Measurements from ENCODE around the gene PTK7. TPM values are rescaled to one million over a fixed set of nuclear protein-coding genes. Genes with fewer than 3 reads are reported as not detected.

PTK7 gene
- total and polyA plus RNA-seq, 7 donors = 0.17 to 1.6 (median 0.67) TPM

DNA sequence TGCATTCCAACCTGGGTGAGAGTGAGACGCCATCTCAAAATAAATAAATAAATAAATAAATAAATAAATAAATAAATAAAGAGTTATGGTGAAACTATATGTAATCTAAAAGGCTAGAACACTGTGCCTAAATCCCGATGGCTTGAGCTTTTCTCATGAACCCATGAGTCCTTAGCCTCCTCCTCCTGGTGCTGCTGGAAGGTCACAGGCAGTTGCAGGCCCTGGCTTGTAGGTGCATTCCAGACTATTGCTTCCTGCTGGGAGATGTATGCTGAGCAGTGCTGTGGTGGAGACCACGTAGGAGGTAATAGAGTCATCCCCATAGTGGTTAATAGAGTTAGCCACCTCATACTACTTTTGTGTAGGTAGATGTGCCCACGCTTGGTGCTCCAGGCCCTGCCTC lies 12.5 kb downstream of the PTK7 start:
- DNase-seq (no peak), ATAC-seq (no peak)
- H3K9me3 ChIP-seq = no peaks in the 10 kb centered on the region
- no peaks in the 10 kb centered on the region for H3K36me3 ChIP-seq (ENCODE audit: insufficient read depth in 1 of 2, low read depth in 1 of 2)
- 91 to 95% (median 91%) methylated on average over 4 of the region's 4 CpGs for WGBS, 3 donors
- intact Hi-C loops (cut with DNase I) = no loop called here
- H3K27me3 ChIP-seq (ENCODE audit: insufficient read depth in 3 of 3, low read length in 2 of 3) = no peaks in the 10 kb centered on the region
- TF ChIP-seq, protein P1, sequence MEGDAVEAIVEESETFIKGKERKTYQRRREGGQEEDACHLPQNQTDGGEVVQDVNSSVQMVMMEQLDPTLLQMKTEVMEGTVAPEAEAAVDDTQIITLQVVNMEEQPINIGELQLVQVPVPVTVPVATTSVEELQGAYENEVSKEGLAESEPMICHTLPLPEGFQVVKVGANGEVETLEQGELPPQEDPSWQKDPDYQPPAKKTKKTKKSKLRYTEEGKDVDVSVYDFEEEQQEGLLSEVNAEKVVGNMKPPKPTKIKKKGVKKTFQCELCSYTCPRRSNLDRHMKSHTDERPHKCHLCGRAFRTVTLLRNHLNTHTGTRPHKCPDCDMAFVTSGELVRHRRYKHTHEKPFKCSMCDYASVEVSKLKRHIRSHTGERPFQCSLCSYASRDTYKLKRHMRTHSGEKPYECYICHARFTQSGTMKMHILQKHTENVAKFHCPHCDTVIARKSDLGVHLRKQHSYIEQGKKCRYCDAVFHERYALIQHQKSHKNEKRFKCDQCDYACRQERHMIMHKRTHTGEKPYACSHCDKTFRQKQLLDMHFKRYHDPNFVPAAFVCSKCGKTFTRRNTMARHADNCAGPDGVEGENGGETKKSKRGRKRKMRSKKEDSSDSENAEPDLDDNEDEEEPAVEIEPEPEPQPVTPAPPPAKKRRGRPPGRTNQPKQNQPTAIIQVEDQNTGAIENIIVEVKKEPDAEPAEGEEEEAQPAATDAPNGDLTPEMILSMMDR (IDR thresholded peaks at IDR 0.05) = no peak
- no peak overlapping the region for H3K27ac ChIP-seq
- peaks cover 4% of the 10 kb centered on the region for H3K4me1 ChIP-seq
- no peak overlapping the region for H3K4me3 ChIP-seq

DNA sequence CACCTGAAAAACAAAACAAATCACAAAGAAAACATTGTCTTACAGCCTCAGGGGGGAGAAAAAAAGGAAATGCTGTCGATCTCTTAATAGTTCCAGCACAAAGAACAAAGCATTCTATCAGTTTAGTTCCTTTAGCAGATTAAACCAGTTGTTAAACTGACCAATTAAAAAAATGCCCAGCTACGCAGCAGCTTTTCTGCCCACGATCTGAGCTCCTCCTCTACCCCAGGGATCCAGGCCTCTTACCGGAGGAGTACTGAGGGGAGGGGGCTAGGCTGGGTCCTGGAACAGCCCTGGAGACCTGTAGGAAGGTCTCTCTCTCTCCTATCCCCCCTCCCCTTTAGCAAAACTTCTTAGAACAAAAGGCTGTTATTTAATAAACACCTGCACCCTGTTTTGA lies 13.4 kb downstream of the PTK7 start:
- Histone ChIP-seq H3K4me3 (no peak overlapping the region), H3K27ac (no peak overlapping the region), H3K36me3 (ENCODE audit: insufficient read depth in 1 of 2, low read depth in 1 of 2) (no peaks in the 10 kb centered on the region), H3K9me3 (no peaks in the 10 kb centered on the region), H3K4me1 (peaks cover 4% of the 10 kb centered on the region), H3K27me3 (ENCODE audit: insufficient read depth in 3 of 3, low read length in 2 of 3) (no peaks in the 10 kb centered on the region)
- ATAC-seq = no peak
- 45 to 59% (median 47%) methylated on average over 4 of the region's 4 CpGs for WGBS, 3 donors
- TF ChIP-seq, protein P1 (IDR thresholded peaks at IDR 0.05) = no peak
- no peak for DNase-seq
- intact Hi-C loops (cut with DNase I) = no loop called here

DNA sequence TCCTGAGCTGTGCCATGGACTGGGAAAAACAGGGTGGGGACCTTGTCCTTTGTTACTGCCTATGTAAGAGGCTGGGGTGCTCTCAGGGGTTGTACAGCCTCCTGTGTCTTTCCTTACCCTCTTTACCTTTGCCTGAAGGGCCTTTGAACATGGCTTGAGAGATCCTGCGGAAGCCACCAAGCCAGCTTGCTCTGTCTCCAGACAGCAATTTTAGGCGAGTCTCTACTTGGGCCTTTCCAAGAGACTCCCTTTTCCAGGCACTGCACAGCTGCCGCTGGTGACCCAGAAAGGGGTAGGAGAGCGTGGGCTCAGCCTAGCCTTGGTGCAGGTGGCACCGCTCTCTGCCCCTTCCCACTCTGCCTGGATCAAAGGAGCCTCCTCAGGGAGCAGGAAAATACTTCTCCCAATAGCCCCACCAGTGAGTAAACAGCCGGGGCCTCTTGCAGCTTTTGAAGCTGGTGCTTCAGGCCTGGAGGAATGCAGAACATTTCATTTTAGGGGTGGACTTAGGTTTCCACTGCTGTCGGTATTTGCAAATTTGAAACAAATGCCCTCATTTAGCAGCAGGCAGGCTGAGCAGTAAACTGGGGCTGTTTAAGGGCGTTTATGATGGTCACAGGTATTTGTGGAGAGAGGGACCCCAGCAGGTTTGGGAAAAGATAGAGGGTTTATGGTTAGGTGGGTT lies 13.9 kb downstream of the PTK7 start:
- Histone ChIP-seq H3K27ac (no peak overlapping the region), H3K27me3 (ENCODE audit: insufficient read depth in 3 of 3, low read length in 2 of 3) (no peaks in the 10 kb centered on the region), H3K4me1 (peaks cover 4% of the 10 kb centered on the region), H3K9me3 (no peaks in the 10 kb centered on the region), H3K4me3 (no peak overlapping the region), H3K36me3 (ENCODE audit: insufficient read depth in 1 of 2, low read depth in 1 of 2) (no peaks in the 10 kb centered on the region)
- DNase-seq = no peak
- ATAC-seq = no peak
- intact Hi-C loops (cut with DNase I) = no loop called here
- TF ChIP-seq, protein P1 (IDR thresholded peaks at IDR 0.05) = no peak
- 59 to 71% (median 65%) methylated on average over 8 of the region's 8 CpGs for WGBS, 3 donors

DNA sequence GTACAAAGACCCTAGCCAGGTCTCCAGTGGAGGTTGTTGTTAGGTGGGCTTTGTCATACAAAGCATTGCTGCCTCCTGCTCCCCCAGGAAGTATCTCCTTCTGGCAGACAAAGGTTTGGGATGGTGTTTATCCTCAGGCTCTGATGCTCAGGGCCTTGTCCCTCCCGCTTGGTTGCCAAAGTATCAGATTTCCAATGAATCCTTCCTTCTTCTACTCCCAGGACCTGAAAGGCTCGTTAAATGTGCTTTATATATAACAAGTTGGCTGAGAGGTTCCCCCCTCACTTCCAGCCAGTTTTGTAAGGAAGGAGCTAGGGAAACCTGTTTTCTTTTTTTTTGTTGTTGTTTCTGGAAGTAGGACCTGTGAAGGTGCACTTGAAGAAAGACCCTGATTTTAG lies 14.4 kb downstream of the PTK7 start:
- 31 to 51% (median 33%) methylated on average over 2 of the region's 2 CpGs for WGBS, 3 donors
- H3K4me3 ChIP-seq = no peak overlapping the region
- intact Hi-C loops (cut with DNase I) = no loop called here
- H3K27me3 ChIP-seq (ENCODE audit: insufficient read depth in 3 of 3, low read length in 2 of 3) = no peaks in the 10 kb centered on the region
- no peak for DNase-seq
- no peaks in the 10 kb centered on the region for H3K36me3 ChIP-seq (ENCODE audit: insufficient read depth in 1 of 2, low read depth in 1 of 2)
- H3K9me3 ChIP-seq = no peaks in the 10 kb centered on the region
- no peak overlapping the region for H3K27ac ChIP-seq
- no peak for ATAC-seq
- H3K4me1 ChIP-seq = peaks cover 4% of the 10 kb centered on the region
- TF ChIP-seq, protein P1 (IDR thresholded peaks at IDR 0.05) = no peak

DNA sequence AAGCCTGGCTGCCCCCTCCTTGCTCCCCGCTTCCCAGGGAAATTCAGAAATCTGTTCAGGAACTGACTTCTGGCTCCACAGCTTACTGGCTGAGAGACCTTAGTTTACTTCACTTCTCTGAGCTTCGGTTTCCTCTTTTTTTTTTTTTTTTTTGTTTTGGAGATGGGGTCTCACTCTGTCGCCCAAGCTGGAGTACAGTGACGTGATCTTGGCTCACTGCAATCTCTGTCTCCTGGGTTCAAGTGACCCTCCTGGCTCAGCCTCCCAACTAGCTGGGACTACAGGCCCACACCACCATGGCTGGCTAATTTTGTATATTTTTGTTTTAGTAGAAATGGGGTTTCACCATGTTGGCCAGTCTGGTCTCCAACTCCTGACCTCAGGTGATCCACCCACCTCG lies 14.9 kb downstream of the PTK7 start:
- H3K36me3 ChIP-seq (ENCODE audit: insufficient read depth in 1 of 2, low read depth in 1 of 2) = no peaks in the 10 kb centered on the region
- H3K9me3 ChIP-seq = no peaks in the 10 kb centered on the region
- H3K27me3 ChIP-seq (ENCODE audit: insufficient read depth in 3 of 3, low read length in 2 of 3) = no peaks in the 10 kb centered on the region
- DNase-seq (no peak), ATAC-seq (no peak)
- H3K4me1 ChIP-seq = peaks cover 4% of the 10 kb centered on the region
- WGBS, 3 donors = 80 to 82% (median 82%) methylated on average over 5 of the region's 5 CpGs
- H3K27ac ChIP-seq = no peak overlapping the region
- TF ChIP-seq, protein P1 (IDR thresholded peaks at IDR 0.05) = no peak
- H3K4me3 ChIP-seq = no peak overlapping the region
- intact Hi-C loops (cut with DNase I) = no loop called here

Data from psoas muscle (tissue), 8 donors.